Ovary (tissue), 3 donors: ENCODE results near the gene CACNA1S.

Source experiments
- POLR2A ChIP-seq: fragments of 450-650 bp; IDR thresholded peaks from one replicate; pipeline ENCODE4 v1.6.1; 2017; ENCODE audit warnings: antibody characterized with exemption, mild to moderate bottlenecking, moderate library complexity
- TF ChIP-seq, protein P1 (sequence below), 3 donors: fragments of 450-650 bp in 2 of 3; fragments of 200-600 bp in 1 of 3; IDR thresholded peaks; one replicate each; pipeline versions ENCODE4 v1.5.1 to v1.8.0; 2016 to 2022; ENCODE audit warnings: antibody characterized with exemption in 3 of 3, mild to moderate bottlenecking in 1 of 3
- donor health status: DM: no; HTN: no; CAD: no.

- TF ChIP-seq, protein P1, sequence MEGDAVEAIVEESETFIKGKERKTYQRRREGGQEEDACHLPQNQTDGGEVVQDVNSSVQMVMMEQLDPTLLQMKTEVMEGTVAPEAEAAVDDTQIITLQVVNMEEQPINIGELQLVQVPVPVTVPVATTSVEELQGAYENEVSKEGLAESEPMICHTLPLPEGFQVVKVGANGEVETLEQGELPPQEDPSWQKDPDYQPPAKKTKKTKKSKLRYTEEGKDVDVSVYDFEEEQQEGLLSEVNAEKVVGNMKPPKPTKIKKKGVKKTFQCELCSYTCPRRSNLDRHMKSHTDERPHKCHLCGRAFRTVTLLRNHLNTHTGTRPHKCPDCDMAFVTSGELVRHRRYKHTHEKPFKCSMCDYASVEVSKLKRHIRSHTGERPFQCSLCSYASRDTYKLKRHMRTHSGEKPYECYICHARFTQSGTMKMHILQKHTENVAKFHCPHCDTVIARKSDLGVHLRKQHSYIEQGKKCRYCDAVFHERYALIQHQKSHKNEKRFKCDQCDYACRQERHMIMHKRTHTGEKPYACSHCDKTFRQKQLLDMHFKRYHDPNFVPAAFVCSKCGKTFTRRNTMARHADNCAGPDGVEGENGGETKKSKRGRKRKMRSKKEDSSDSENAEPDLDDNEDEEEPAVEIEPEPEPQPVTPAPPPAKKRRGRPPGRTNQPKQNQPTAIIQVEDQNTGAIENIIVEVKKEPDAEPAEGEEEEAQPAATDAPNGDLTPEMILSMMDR (IDR thresholded peaks at IDR 0.05), result no peak
- TF ChIP-seq POLR2A, result no peak
Observed at GRCh38 chr1:201141418-201141817, 29.2 kb upstream of the CACNA1S start.
